Upper lobe of left lung (tissue), 6 donors: ENCODE data around the gene TPRN. TPM values are rescaled to one million over a fixed set of nuclear protein-coding genes. Genes with fewer than 3 reads are reported as not detected.

ENCODE experiments used
- ATAC-seq, 2 donors: fragments of 200-7000 bp; cut with Tn5 transposase; one replicate each; pipeline ENCODE4 v1.9.1; 2022; ENCODE audit warnings: mild to moderate bottlenecking in 2 of 2, moderate library complexity in 2 of 2; ENCODE audit not compliant: low FRiP score in 2 of 2
- DNase-seq, 2 donors: peaks; one replicate each; pipeline ENCODE4 v3.0.0-alpha.2; 2019 to 2020
- H3K27ac ChIP-seq, 4 donors: fragments of 200-600 bp; sonication (generic); one replicate each; pipeline ENCODE4 v1.5.1; 2016 to 2019
- H3K27me3 ChIP-seq, 4 donors: fragments of 200-600 bp; sonication (generic); one replicate each; pipeline ENCODE4 v1.5.1; 2017 to 2019
- H3K36me3 ChIP-seq, 4 donors: fragments of 200-600 bp; sonication (generic); one replicate each; pipeline ENCODE4 v1.5.1; 2016 to 2019
- H3K4me1 ChIP-seq, 4 donors: fragments of 200-600 bp; sonication (generic); one replicate each; pipeline ENCODE4 v1.5.1; 2018 to 2019
- H3K4me3 ChIP-seq, 4 donors: fragments of 200-600 bp; sonication (generic); one replicate each; pipeline ENCODE4 v1.5.1; 2017 to 2019; ENCODE audit warnings: mild to moderate bottlenecking in 2 of 4, moderate library complexity in 1 of 4
- H3K9me3 ChIP-seq, 4 donors: fragments of 200-600 bp; sonication (generic); one replicate each; pipeline ENCODE4 v1.5.1; 2018 to 2019
- EP300 ChIP-seq, 4 donors: sonication (generic); formaldehyde crosslinking; IDR thresholded peaks; one replicate each; pipeline ENCODE4 v1.5.1; 2017; ENCODE audit warnings: antibody characterized with exemption in 4 of 4, control low read depth in 2 of 4
- POLR2A ChIP-seq, 4 donors: fragments of 450-650 bp; IDR thresholded peaks; one replicate each; pipeline ENCODE4 v1.5.1; 2016 to 2017; ENCODE audit warnings: antibody characterized with exemption in 4 of 4, mild to moderate bottlenecking in 2 of 4
- POLR2AphosphoS5 ChIP-seq, 2 donors: sonication (generic); formaldehyde crosslinking; IDR thresholded peaks; one replicate each; pipeline ENCODE4 v1.5.1; 2017; ENCODE audit warnings: antibody characterized with exemption in 2 of 2
- WGBS, 2 donors: methylation state at CpG; one replicate each; pipeline ENCODE4 v1.1.5; 2017 to 2018; 5-methylcytosine and 5-hydroxymethylcytosine counted together
- total RNA-seq, 6 donors: library from RNA; depleted of rRNA in 4 of 6; stranded (reverse); fragments of >200 nt in 4 of 6; gene quantifications; one replicate each; pipeline versions ENCODE4 v1.1.0 to v1.2.1, GENCODE V29; 2016 to 2021
- TF ChIP-seq, protein P1 (sequence below), 6 experiments: fragments of 450-650 bp in 4 of 6; fragments of 200-600 bp in 2 of 6; sonication (generic) in 2 of 6; IDR thresholded peaks; one replicate each; pipeline ENCODE4 v1.5.1; 2016 to 2019; ENCODE audit warnings: antibody characterized with exemption in 6 of 6
- donor health status: DM: no; HTN: no; CAD: no; lungs with moderate emphysema.
- donor health status: DM: no; HTN: yes; CAD: no; lungs with severe emphysema.

TPRN gene
- total RNA-seq, 6 donors from 2014 or later = 18.9 to 33.1 (median 27.1) TPM

DNA sequence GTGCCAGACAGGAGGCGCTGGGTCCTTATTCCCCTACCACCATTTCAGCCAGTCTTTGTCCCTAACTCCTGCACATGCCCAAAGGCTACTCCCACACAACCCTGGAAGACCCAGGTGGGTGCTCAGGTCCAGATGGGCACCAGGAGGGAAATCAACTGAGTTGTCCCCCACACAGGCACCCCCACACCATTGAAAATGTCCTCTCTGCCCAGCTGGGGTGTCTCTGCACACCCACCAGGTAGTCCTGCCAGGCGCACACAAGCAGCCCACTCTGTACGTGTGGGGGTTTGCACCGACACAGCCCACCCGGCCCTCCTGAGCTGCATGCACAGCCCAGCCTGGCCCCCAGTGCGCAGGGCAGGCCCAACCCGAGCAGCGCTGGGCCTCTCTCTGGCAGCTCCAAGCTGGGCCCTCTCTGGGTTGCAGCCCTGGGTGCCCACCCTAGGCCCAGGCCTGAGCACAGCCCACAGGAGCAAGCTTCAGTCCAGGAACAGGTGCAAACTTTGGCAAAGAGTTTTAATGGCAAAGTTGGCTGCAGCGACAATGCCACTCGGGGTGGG, 19.3 kb upstream of the TPRN start:
- H3K27ac ChIP-seq = no peak overlapping the region
- no peaks in the 10 kb centered on the region for H3K9me3 ChIP-seq
- H3K36me3 ChIP-seq = peaks cover 0 to 16% (median 6%) of the 10 kb centered on the region in 4 donors
- DNase-seq (peak in 1 of 2 donors; percentile 69), ATAC-seq (no peak)
- peaks cover 0 to 4% (median 0%) of the 10 kb centered on the region in 4 donors for H3K27me3 ChIP-seq
- peaks cover 41 to 59% (median 48%) of the 10 kb centered on the region in 4 donors for H3K4me1 ChIP-seq
- H3K4me3 ChIP-seq = no peak overlapping the region
- TF ChIP-seq POLR2A (IDR thresholded peaks at IDR 0.05) = no peak
- no peak for TF ChIP-seq POLR2AphosphoS5 (IDR thresholded peaks at IDR 0.05)
- TF ChIP-seq EP300 (IDR thresholded peaks at IDR 0.05) = no peak
- 90 to 100% methylated on average over 3 to 6 of the region's 10 CpGs for WGBS, 2 donors

DNA sequence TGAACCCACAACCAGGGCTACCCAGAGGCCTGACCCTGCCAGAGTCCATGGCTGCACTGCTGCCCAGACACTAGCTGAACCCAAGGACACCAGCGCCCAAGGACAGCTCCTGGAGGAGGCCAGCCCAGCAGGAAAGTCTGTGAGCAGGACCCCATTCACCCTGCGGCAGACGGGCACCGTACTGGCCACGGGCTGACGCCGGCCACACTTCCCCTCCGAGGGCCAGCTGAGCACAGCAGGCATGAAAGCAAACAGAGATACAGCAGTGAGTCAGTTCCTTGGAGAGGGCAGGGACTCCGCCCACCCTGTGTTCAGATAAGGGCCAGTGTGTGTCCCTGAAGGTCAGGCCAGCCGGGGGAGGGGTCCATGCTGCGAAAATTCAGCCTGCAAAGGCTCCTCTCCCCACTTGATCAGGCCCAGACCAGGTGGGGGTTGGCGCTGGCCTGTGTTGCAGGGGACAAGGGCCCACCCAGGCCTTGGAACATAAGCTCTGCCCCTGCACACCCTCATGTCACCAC, 18.3 kb upstream of the TPRN start:
- TF ChIP-seq, protein P1, sequence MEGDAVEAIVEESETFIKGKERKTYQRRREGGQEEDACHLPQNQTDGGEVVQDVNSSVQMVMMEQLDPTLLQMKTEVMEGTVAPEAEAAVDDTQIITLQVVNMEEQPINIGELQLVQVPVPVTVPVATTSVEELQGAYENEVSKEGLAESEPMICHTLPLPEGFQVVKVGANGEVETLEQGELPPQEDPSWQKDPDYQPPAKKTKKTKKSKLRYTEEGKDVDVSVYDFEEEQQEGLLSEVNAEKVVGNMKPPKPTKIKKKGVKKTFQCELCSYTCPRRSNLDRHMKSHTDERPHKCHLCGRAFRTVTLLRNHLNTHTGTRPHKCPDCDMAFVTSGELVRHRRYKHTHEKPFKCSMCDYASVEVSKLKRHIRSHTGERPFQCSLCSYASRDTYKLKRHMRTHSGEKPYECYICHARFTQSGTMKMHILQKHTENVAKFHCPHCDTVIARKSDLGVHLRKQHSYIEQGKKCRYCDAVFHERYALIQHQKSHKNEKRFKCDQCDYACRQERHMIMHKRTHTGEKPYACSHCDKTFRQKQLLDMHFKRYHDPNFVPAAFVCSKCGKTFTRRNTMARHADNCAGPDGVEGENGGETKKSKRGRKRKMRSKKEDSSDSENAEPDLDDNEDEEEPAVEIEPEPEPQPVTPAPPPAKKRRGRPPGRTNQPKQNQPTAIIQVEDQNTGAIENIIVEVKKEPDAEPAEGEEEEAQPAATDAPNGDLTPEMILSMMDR (IDR thresholded peaks at IDR 0.05) = no peak
- TF ChIP-seq POLR2A (IDR thresholded peaks at IDR 0.05) = no peak
- no peak for TF ChIP-seq EP300 (IDR thresholded peaks at IDR 0.05)
- no peak for TF ChIP-seq POLR2AphosphoS5 (IDR thresholded peaks at IDR 0.05)
- Histone ChIP-seq H3K4me1 (peaks cover 33 to 49% (median 39%) of the 10 kb centered on the region in 4 donors), H3K9me3 (no peaks in the 10 kb centered on the region), H3K27ac (peak overlapping the region; percentile 36 to 74 (median 59)), H3K36me3 (peaks cover 0 to 26% (median 10%) of the 10 kb centered on the region in 4 donors), H3K4me3 (no peak overlapping the region), H3K27me3 (peaks cover 0 to 4% (median 0%) of the 10 kb centered on the region in 4 donors)
- ATAC-seq (no peak), DNase-seq (peak; percentile 72 to 73)
- 45 to 60% methylated on average over 7 to 10 of the region's 12 CpGs for WGBS, 2 donors

DNA sequence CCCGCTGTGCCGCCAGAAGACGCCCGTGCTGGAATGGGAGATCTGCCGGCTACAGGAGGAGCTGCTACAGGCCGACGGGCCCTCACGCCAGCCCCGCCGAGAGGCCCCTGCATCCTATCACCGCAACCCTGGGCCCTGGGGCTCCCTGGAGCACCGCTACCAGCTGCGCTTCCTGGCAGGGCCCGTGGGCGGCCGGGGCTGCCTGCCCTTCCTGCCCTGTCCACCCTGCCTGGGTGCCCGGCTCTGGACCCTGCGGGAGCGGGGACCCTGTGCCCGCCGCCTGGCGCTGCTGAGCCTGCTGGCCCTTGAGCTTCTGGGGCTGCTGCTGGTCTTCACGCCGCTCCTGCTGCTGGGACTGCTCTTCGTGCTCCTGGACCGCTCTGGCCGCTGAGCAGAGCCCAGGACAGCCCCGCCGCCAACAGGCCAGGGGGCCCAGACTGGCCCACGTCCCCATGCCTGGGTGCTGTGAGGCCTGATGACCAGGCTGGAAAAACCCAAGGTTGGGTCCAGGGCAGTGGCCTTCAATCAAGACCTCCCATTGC, 17.7 kb upstream of the TPRN start:
- DNase-seq (peak in 1 of 2 donors; percentile 83), ATAC-seq (no peak)
- Histone ChIP-seq H3K4me1 (peaks cover 33 to 47% (median 38%) of the 10 kb centered on the region in 4 donors), H3K4me3 (peak overlapping the region in 2 of 4 donors; percentile 31 to 43), H3K27ac (peak overlapping the region; percentile 36 to 74 (median 59)), H3K36me3 (peaks cover 0 to 28% (median 11%) of the 10 kb centered on the region in 4 donors), H3K9me3 (no peaks in the 10 kb centered on the region), H3K27me3 (peaks cover 0 to 4% (median 0%) of the 10 kb centered on the region in 4 donors)
- TF ChIP-seq POLR2A (IDR thresholded peaks at IDR 0.05) (no peak), EP300 (IDR thresholded peaks at IDR 0.05) (no peak)
- 97% methylated on average over 17 of the region's 30 CpGs; no CpG with 5 or more reads in 1 of the 2 donors for WGBS, 2 donors

DNA sequence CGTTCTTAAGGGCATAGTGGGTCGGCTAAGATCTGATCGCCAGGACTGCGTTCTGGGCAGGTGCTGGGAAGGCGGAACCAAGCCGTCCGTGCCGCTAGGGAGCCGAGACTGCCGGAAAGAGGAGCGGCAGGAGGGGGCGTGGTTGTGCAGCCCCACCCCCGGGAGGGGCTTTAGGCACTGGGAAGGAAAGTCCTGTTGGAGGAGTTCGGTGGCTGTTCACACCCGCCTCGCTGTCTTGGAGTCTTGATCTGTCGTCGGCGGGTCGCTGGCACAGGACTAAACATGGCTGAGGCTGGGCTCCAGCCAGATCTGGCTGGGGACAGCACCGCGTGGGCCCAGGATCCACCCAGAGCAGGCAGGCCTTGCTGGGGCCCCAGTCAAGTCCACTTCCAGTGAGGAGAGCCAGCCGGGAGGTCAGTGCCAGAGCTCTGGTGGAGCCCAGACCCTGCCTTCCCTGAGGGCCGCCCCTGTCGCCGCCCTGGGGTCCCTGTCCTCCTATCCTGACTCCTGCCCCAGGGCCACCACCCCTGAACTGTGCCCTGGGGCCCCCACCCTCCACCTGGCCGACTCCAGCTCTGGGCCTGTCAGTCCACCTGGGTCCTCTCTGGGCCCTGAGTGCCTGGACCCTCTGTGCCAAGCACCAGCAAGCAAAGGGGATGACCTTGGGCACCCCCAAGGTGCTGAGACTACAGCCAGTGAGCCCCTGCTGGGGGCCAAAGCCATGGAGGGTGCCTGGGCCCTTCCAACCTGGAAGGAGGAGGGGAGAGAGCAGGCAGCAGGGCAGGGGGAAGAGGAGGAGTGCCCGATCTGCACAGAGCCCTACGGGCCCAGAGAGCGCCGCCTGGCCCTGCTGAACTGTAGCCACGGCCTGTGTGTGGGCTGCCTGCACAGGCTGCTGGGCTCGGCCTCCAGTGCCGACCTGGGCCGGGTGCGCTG, 17.0 kb upstream of the TPRN start:
- Histone ChIP-seq H3K27ac (peak overlapping the region; percentile 52 to 74 (median 62)), H3K27me3 (peaks cover 0 to 4% (median 0%) of the 10 kb centered on the region in 4 donors), H3K4me1 (peaks cover 28 to 40% (median 32%) of the 10 kb centered on the region in 4 donors), H3K4me3 (peak overlapping the region in 3 of 4 donors; percentile 24 to 43 (median 31)), H3K9me3 (no peaks in the 10 kb centered on the region), H3K36me3 (peaks cover 0 to 28% (median 11%) of the 10 kb centered on the region in 4 donors)
- peak; percentile 70 to 73 for ATAC-seq
- TF ChIP-seq POLR2A (IDR thresholded peaks at IDR 0.05) (peak in 1 of 4 donors; percentile 48), EP300 (IDR thresholded peaks at IDR 0.05) (no peak), POLR2AphosphoS5 (IDR thresholded peaks at IDR 0.05) (peak; percentile 9 to 43)
- TF ChIP-seq, protein P1 (IDR thresholded peaks at IDR 0.05) = no peak
- 63% methylated on average over 33 of the region's 36 CpGs; no CpG with 5 or more reads in 1 of the 2 donors for WGBS, 2 donors
- peak; percentile 83 to 92 for DNase-seq

DNA sequence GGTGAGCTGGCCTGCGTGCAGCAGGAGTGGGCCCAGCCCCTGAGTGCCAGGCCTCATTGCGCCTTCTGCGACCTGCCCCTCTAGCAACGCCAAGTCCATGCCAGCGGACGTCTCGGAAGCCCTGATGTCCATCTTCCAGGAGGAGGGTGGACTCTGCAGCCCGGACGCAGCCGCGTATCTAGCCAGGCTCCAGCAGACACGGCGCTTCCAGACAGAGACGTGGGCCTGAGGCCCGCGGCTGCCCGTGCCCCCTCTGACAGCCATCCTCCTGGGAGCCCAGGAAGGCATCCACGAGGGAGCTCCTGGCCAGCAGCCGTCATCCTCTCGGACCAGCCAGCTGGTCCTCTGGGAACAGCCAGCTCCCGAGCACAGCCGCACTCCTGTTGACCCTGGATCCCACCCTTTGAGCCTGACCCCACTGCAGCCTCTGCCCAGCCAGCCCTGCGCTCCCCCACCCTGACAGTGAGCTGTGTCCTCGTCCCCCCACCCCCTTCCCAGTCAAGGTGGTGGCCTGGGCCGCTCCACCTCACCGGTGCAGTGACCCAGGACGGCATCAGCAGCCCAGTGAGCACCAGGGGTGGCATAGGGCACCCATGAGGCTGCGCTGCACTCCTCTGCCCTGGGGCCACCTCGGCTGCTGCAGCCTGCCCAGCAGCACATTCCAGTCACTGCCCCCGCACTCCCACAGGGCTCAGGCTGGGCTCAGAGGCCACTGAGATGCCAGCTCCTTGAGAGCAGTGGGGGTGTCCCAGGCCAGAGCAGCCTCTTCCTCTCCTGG, 15.8 kb upstream of the TPRN start:
- Histone ChIP-seq H3K27me3 (peaks cover 0 to under 1% (median 0%) of the 10 kb centered on the region in 4 donors), H3K9me3 (no peaks in the 10 kb centered on the region), H3K4me1 (peaks cover 20 to 31% (median 26%) of the 10 kb centered on the region in 4 donors), H3K36me3 (peaks cover 0 to 28% (median 11%) of the 10 kb centered on the region in 4 donors), H3K27ac (peak overlapping the region in 1 of 4 donors; percentile 69), H3K4me3 (no peak overlapping the region)
- 96 to 97% methylated on average over 5 to 26 of the region's 30 CpGs for WGBS, 2 donors
- TF ChIP-seq POLR2AphosphoS5 (IDR thresholded peaks at IDR 0.05) (no peak), EP300 (IDR thresholded peaks at IDR 0.05) (no peak), POLR2A (IDR thresholded peaks at IDR 0.05) (no peak)
- TF ChIP-seq, protein P1 (IDR thresholded peaks at IDR 0.05) = no peak
- ATAC-seq (no peak), DNase-seq (peak in 1 of 2 donors; percentile 72)
